GM21367 (cell line): ENCODE data around the gene LRMDA.

ENCODE experiments used
- ATAC-seq: cut with Tn5 transposase; IDR thresholded peaks from one replicate; pipeline ENCODE4 v1.9.1; 2021; ENCODE audit not compliant: unreplicated experiment

LRMDA gene

DNA sequence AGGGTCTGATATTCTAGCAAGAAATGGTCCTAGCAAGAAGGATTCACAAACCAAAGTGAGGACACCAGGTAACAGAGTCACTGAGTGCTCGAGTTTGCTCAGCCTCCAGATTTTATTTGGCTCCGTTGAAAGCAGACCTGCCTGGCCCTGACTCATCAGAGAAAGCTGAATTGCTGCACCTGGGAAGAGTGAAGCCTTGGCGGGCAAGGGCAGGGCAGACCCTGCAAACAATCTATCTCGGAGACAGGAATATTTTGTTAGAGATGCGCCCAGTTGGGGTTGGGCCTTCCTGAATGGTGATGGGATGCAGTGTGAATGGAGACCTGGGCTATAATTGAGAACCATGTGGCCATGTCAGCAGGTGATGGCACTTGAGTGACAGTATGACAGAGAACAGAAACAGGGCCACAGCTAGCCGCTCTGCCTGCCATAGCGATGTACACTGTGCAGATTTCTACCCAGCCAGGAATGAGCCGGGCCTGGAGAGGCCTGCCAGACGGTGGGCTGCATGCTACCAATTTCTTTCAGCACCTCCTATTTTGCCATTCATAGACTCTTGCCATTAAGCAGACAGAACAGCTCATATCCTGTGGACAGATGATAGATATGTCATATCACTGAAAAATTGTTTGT lies 744.2 kb downstream of the LRMDA start:
- ATAC-seq = no peak

DNA sequence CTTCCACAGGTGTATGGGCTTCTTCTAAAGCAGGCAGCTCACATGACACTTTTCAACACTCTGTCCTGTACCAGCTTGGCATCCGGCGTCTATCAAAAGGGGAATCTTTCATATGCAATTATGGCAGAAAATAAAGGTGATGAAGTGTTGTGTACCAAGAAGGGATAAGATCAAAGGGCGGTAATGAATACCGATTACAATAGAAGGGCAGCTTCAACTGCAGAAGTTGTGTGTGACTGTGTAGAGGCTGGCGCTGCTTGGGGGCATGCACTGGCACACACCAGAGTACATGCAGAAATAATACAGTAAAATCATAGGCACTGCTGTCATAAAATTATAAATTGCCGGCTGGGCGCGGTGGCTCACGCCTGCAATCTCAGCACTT lies 744.7 kb downstream of the LRMDA start:
- no peak for ATAC-seq

DNA sequence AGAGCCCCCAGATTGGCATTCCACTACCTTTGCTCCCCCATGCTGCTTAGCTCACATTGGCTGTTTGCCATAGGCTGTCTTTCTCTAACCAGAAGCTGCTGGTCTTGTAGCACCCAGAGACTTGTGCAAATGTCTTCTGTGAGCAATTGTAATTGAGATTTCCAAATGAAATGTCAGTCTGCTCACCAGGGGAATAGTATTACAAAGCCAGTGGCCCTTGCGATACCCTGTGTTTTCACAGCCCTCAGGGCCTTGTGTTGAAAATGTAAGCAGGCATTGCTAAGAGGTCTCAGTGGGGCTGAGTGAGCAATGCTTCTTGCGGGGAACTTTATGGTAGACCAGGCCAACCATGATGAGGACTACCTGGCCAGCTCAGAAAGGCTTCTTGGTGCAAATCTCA lies 746.5 kb downstream of the LRMDA start:
- no peak for ATAC-seq

DNA sequence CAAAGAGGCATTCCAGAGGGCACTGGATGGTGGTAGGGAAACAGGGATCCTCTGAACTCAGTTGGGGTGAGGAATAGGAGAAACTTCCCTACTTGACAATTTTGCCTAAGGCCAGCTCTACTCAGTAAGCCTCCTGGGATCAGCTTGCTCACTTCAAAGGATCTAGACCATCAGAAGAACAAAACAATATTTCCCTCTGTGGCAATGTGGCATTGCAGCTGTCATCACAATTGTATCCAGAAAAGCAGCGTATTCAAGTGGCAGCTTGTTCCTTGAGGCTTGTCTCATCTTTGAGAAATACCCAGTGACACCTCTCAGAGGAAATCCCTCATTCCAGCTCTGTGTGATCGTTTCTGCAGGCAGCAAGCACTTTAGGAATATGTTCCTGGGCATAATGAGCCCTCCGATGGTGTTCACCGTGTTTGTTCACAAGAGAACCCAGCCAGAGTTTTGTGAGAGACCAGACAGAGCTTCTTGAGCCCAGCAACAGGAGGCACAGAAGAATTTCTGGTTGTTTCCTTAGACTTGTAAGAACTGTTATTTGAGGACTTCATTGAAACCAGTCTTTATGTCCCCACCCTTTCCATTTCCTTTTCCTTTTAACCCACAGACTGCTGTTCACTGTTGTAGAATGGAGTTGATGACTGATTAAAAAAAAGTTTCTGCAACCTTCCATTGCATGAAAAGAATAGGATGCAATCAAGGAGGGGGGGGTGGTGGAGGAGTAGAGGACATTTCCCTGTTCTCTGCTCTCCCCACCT lies 747.3 kb downstream of the LRMDA start:
- ATAC-seq = no peak

DNA sequence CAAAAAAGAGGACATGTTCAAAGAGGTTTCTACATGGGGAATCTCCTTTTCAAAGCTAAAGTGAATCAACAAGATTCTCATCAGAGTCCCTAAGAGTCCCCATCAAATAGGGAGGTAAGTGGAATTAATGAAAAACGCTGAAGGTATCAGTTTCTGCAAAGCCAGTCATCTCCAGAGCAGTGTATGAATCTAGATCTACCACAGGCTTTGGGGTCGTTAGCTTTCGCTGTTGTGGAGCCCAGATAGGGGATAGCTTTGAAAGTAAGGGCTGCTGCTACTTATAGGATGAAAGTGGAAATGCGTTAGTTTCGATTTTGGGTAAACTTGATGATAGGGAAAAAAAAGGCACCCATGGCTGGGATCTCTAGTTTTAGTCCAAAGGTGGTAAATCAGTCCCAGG lies 748.4 kb downstream of the LRMDA start:
- no peak for ATAC-seq

DNA sequence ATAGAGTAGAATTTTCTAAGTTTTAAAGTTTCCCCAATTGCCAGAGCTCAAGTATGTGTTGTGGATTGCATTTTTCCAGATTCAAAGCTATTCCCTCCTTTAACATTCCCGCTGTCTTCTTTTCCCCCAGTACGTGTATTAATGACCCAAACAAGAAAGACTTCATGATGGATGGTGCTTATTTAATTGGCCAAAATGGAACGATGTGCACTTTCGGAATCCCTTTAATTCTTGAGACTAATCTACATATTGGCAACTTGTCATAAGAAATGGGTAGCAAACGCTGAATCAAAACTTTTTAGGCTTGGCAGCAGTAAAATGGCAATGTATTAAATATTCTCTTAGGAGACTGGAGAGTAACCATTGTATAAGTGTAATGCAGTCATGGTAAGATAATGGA lies 753.2 kb downstream of the LRMDA start:
- no peak for ATAC-seq

DNA sequence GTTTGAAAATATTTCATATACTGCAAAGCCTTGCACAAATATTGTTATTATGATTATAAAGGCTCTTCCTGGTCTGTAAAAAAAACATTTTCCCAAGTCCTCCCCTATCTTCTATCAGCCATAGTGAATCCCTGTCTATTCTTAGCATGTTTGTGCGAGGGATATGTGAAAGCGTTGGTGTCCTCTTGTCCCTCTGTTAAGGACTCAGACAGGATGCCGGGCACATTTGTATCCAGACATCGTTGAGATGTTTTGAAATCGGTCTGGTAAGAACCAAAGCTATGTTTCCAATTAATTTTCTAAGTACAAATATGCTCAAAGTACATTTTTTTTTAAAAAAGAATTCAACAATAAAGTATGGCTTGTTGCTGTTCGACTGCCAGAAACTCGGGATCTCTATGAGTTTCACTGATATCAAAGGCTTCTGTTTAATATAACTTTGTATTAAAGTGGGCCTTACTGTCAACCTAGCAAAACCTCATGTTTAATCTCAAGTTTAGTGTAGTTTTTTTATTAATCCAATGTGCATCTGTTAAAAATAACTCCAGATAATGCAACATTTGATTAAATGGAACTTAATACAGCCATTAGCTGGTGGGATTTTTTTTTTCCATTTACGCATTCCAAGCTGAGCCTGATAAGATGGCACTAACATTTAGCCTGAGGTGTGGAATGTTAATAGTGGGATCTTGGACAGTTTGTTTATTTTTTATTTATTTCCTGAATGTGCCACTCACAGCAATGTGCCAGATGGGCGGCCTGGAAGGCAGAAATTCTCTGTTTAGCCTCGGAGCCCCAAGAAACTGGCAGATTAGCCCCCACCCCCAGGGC lies 754.3 kb downstream of the LRMDA start:
- ATAC-seq = no peak

DNA sequence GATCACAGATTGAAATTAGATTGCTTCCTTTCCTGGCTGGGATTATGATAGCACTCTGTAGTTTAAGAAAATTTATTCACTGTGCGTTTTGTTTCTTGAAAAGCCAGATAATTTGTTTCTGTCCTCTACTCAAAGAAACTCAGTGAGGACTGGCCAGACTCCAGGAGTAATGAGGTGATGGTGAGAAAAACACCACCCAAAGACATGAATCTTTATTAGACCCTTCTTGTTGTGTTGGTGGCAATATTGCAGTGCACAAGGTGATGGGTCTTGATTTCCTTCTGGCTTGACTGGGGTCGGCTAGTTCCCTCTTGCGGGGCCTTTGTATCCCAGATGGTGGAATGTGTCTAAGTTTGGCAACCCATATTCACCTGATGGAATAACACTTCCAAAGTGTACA lies 756.8 kb downstream of the LRMDA start:
- ATAC-seq = no peak

DNA sequence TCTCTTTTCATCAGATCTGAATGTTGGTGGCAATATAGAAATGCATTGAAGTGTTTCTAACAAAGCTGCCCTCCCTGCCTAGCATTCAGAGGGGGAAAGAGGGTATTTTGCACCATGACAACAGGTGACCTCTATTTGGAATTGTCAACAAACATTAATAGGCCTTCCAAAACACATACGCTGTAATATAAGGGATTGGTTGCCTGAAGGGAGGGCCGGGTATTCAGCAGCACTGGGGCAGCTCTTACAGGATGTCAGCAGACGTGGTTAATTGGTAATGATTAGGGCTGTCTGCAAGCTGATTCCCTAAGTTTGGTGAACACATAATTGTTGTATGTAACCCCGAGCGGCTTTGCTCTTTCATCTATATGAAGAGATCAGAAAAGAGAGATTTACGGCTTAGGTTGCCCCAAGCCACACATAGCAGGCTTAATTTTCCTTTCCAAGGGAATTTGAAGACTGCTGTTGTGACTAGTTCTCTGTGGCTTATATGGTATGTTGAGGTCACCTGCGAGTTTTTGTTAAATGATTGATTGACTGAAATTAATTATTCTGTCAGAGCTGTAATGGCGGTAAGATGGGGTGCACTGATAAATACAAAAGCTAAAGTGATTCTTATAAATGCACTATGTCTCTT lies 759.3 kb downstream of the LRMDA start:
- ATAC-seq = no peak

DNA sequence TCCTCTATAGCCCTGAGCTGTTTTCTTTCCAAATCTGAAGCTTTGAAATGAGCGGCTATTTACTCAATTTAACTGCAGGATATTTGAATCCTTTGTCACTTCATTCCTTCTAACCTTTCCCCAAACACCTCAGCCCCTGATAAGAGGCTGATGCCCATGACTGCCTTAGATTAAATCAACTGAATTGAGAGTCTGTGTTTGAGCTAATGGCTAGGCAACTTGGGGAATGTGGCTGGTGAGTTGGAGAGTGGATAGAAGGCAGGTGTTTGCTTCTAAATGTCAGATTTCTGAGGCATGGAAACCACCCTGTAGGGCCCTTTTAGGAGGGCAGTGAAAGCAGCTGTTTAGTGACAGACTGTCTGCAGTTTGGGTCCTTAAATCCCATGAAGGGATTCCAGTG lies 759.9 kb downstream of the LRMDA start:
- no peak for ATAC-seq

DNA sequence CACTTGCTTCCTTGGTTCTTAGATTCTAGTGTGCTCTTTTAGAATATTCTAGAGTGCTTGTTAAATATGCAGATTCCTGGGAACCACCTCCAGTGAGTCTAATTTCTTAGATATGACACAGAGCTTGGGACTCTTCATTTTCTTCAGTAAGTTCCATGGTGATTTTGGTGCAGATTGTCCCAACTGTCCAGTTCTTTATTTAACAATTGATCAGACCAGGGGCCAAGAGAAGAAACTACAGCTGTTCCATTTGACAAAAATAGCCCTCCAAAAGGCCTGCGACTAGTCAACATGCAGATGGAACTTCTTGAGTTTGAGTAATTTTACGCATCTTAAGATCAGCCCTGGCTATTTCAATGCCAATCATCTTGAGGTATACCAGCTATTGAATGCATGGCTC lies 760.7 kb downstream of the LRMDA start:
- no peak for ATAC-seq

DNA sequence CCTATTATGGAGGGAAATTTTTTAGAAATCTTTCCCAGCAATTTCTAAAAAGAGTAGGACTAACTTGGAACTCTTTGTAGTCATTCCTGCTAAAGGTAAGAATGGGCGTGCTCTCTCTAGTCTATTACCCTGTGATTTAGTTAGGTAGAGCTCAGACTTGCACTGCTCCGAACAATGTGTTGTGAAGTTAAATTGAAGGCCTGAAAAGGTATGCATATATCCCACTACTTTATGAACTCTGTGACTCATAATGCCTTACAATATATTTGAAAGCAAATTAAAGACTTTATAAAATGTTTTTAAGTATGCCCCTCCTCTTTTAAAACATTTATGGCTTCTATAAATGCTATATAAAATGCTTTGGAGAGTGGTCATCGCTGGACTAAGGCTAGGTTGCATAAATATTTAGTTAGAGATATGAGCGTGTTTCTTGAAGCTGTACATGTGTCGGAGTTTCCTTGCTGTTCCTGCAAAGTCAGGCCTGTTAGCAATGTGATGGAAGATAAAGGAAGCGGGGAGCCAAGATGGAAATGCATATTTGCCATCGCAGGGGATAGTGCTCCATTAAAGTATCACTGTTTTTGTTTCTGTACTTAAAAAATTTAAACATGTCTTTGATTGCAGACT lies 761.4 kb downstream of the LRMDA start:
- no peak for ATAC-seq

DNA sequence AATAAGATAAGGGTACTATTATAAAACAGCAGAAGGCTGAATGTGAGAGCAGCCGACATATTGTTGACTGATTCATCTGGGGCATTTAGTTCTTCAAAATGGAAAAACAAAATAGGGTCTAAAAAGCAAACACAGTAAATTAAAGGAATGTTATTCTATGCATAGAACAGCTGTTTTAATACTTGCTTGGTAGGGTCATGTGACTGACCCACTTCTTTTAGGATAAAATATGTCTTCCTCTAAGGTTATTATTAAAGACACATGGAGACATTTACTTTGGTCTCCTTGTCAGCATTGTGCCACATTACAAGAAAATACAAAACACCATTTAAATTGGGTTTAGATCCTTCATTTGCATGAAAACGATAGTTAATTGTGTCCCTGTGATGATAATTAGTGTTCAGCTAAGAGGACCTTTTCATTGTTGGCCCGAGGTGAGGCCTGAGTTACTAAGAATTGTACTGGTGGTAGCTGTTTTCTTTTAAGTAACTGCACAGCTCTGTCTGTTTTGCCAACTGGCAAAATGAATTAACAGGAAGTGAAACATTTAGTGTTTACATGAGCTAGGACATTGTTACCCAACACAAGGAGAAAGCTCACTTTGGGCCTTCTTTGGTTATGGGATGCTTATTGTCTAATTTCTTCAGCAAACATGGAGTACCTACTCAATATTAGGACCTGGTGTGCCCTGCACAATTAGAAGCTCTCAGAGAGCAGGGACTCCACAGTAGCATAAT lies 764.4 kb downstream of the LRMDA start:
- ATAC-seq = no peak

DNA sequence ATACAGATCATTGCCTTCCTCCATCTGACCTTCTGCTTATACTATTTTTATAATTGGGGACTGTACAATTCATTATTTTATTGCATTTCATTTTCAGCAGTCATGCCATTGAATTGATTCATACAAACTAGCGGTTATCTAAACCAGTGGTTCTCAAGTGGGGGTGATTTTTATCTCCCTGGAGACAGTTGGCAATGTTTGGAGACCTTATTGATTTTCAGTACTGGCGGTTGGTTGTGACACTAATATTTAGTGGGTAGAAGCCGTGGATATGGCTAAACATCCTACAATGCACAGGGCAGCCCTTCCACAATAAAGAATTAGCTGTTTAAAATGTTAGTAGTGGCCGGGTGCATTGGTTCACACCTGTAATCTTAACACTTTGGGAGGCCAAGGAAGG lies 765.9 kb downstream of the LRMDA start:
- ATAC-seq = no peak

DNA sequence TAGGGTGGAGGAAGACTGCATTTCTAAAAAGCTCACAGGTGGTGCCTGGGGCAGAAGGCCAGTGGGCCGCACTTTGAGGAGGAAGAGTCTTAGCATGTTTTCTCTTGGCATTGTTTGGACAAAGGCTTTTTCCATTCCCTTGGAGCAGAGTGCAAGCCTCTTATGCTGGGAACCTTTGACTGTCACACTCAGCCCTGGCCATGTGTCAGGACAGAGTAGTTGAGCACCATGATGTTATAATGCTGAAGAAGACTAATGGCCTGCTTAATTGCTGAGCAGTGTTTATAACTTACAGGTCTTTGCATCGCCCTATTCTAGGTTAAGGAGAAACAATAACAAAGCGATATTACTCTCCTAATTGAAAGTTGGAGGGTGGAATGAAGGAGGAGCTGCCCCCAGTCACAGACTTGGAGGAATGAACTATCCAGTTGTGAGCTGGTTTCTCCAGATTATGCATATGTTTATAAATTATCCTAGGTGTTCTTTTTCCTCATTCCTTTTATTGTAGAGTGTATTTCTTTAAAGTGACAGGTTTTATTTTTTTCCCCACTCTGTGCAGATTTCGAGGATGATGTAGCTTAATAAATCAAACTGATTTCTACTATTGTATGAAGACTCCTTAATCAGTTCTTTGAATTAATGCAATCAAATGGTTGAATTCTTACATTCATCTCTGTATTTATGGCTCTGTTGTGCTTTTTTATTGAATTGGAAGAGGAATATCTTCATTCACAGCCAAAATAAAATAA lies 767.0 kb downstream of the LRMDA start:
- no peak for ATAC-seq

DNA sequence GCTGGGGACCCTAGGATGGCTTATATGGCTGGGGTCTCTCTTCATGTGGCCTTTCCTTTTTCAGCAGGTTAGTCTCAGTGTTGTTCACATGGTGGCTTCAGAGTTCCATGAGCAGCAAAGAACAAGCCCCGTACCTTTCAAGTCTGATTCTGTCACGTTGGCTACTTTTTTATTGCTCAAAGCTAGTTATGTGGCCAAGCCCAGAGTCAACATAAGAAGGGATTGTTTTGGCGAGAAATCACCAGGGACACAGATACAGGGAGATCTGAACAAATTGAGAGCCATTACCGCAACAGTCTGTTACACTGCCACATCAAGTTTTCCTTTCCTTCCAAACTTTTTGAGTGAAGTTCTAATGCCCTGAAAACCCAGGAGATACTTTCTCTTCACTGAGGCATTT lies 770.5 kb downstream of the LRMDA start:
- no peak for ATAC-seq

DNA sequence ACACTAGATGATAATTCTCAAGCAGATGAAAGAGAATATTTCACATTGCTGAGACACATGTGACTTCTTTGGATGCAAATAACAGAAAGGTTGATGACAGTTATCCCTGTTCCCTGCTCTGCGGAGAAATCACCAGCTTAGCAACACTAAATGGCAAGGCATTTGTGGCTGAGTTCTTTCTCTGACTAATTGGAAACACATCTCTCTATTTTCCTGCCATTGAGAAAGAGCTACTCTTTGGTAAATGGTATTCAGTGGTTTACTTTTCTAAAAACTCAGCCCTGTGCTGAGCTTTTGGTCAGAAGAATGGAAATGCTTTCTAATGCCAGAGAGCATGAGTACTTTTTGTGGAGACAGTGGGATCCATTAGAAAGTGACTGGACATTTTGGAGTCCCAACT lies 771.4 kb downstream of the LRMDA start:
- ATAC-seq = no peak

DNA sequence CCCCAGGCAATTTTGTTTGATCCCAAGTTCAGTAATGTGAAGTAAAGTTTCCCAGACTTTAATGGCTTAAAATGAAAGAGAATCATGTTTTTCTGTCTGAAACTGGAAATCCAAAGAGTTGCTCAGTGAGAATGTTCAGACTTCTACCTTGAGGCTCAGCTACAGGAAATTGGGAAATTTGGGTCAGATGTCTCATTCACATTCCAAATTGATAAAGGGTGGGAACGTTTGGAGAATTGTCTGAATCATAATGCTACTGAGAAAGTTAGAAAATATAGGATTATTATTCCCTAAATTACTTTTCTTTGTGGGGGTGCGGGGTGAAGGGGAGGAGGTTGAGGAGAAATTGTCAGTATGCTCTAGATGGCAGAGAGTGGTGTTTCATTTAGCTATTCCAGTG lies 773.9 kb downstream of the LRMDA start:
- no peak for ATAC-seq

DNA sequence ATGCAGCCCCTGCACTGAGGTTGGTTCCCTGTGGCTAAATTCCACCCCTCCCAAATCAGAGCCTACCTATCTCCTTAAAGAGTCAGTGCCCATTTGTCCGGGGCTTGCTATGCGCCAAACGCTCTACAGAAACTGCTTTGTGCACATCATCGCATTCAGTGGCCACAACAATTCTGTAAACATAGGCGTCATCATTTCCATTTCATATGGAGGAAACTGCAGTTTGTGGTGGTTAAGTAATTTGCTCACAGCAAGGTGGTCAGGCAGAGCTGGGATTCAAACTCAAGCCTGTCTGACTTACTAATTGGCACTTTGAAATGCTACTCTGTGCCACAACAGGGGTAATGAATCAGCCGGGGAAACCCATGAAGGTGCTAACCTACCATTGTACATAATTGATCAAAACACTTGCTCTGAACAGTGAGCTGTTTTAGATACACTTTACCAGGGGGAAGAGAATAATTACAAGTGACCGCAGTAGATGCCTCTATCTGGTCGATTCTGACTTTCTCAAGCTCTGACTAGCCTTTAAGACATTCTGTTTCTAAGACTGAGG lies 775.5 kb downstream of the LRMDA start:
- no peak for ATAC-seq
